Measurements from ENCODE around the gene HOXA6.

The HOXA6 gene

DNA sequence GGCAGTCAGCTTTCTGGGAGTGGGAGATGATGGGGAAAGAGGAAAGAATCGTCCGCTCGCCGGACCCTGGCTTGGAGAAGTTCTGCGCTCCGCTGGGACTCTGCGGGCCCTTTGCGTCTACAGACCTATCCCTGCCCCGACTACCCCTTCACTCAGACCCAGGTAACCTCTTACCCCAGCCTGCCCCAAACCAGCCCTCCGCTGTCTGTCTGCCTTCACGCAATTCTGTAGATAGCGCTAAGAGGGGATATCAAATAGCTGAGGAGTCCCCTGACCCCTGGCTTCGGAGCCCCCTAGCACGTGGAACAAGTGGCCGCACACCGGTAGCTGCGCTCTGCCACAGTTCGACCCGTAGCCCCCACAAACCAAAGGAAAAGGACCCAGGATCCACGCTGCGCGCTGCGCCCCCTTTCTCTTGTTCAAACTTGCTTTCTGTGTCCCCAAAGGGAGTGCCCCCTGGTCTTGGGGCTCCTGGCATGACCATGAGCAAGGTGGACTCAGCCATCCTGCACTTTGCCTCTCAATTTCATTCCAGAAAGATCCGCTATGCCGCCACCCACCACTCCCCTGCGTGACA is 24.0 kb downstream of the HOXA6 start:
- no peak for DNase-seq (ENCODE audit: low read depth in 2 of 2)

- DNase-seq (ENCODE audit: low read depth in 2 of 2): no peak
Measured at GRCh38 chr7:27123007-27123476, 24.5 kb downstream of the HOXA6 start.

- no peak for DNase-seq (ENCODE audit: low read depth in 2 of 2)
Measured at GRCh38 chr7:27122077-27122910, 25.3 kb downstream of the HOXA6 start.

DNA sequence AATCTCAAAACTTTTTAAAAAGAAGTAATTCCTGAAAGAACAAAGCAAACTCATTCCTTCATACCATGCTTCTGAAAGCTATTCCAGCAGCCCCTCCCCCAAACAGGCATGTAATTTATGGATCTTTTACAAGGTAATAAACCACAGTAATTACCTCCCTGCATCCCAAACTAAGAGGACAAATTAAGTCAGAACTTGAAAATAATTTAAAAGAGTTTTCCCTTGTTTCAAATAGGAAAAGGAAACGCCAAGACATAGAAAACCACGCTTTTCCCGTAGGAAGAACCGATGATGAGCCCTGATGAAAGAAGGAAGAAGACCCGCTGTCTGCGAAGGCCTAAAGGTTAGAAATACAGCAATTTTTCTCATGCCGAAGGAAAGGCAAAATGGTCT is 25.9 kb downstream of the HOXA6 start:
- no peak for DNase-seq (ENCODE audit: low read depth in 2 of 2)

- no peak for DNase-seq (ENCODE audit: low read depth in 2 of 2)
Measured at GRCh38 chr7:27119412-27119911, 28.1 kb downstream of the HOXA6 start.

GRCh38 chr7:27118580-27118979 is 29.0 kb downstream of the HOXA6 start:
- no peak for DNase-seq (ENCODE audit: low read depth in 2 of 2)

DNA sequence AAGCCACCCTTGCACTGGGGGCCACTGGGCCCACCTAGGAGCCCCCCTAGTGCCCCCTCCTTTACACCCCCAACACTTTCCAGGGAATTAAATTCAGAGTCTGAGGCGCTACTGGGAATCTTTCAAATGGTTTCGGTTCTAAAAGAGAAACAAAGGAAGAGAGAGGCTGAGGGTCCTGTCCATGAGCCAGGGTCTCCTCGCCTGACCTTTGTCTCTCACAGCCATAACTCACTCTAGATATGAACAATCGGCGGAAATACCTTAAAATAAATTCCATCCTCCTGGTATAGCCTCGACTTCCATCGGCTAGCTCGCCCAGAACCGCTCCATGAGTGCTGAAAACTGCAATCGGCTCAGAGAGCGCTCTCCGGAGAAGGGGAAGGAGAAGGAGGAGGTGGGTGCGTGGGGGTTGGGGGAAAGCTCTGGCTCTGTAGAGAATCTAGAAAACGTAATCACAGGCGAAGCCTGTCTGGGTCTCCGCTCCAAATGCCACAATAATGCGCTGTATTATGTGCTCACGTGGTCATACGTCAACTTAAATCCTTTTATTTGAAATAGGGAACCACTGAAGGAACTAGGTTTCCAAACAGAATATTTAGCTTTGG is 29.6 kb downstream of the HOXA6 start:
- no peak for DNase-seq (ENCODE audit: low read depth in 2 of 2)

DNA sequence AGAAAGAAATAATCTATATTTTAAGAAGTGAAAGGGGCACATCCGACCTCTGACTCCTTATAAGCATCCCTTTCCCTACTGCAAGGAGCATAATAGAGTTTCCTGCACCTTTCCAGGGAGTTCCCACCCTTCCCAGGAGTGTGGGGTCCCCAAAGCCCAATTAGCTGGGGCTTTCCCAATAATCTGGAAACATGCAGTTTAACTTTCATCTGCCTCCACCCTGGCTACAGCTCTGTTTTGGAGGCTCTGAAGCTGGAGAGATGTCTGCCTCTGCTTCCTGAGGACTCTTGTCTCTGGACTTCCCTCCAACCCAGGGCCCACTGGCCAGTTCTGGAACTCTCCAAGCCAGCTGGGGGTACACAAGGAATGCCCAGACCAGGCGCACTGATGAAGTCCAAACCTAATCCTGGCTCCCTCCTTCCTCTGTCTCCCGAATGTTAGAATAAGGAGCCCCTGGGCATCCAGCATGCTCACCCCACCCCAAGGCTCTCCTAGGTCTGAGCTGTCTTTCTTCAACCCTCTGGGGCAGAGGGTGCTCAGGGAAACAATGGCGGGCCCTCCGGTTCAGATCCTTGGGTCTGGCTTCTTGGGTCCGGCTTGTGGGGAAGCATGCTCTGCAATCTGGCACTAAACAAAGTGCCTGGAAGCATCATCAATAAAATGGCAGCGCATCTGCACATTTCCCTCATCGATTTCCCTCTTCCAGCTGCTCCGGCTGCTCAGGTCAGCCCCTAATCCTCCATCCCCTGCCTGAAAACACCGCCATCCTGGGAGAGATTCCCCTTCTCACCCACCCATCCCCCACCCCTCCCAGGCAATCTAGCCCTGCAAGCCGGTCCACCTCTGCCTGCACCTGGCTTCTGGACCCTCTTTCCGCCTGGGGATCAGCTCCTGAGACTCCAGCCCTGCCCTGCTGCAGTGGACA is 30.4 kb downstream of the HOXA6 start:
- DNase-seq (ENCODE audit: low read depth in 2 of 2): no peak

- no peak for DNase-seq (ENCODE audit: low read depth in 2 of 2)
Measured at GRCh38 chr7:27116031-27116961, 31.3 kb downstream of the HOXA6 start.

- DNase-seq (ENCODE audit: low read depth in 2 of 2): no peak
Measured at GRCh38 chr7:27115221-27116026, 32.1 kb downstream of the HOXA6 start.

GRCh38 chr7:27114881-27115220 is 32.7 kb downstream of the HOXA6 start:
- no peak for DNase-seq (ENCODE audit: low read depth in 2 of 2)

DNA sequence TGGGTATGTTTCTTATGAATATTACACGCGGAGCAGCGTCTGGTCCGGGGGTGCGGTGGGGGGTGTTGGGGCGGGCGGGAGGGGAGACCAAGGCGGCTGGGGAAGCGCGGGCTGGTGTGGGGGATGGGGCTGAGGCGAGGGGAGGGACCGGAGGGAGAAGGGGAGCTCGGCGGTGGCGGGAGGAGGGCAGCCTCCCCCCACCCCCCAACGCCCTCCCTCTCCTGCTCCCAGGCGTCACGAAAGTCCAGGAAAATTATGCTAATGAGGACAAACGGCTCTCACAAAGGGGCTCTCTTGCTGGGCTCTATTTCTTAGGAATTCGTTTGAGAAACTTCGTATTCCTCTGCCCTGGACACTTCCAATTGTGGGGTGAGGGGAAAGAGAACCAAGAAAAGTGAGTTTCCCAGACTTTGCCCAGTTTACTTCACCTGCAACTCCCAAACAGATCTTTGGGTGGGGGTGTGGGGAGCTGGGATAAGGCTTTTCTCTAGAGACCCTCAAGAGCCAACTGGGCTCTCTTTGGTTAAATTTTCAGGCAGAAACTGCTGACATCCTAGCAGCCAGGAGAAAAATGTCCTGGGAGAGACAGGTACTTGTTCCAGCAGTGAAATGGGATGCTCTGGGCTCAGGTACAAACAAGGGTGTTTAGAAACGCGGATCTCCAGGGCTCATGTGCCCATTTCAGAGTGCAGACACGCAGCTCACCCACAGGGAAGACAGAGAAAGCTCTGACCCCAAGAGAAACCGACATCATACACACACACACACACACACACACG is 33.4 kb downstream of the HOXA6 start:
- no peak for DNase-seq (ENCODE audit: low read depth in 2 of 2)

DNA sequence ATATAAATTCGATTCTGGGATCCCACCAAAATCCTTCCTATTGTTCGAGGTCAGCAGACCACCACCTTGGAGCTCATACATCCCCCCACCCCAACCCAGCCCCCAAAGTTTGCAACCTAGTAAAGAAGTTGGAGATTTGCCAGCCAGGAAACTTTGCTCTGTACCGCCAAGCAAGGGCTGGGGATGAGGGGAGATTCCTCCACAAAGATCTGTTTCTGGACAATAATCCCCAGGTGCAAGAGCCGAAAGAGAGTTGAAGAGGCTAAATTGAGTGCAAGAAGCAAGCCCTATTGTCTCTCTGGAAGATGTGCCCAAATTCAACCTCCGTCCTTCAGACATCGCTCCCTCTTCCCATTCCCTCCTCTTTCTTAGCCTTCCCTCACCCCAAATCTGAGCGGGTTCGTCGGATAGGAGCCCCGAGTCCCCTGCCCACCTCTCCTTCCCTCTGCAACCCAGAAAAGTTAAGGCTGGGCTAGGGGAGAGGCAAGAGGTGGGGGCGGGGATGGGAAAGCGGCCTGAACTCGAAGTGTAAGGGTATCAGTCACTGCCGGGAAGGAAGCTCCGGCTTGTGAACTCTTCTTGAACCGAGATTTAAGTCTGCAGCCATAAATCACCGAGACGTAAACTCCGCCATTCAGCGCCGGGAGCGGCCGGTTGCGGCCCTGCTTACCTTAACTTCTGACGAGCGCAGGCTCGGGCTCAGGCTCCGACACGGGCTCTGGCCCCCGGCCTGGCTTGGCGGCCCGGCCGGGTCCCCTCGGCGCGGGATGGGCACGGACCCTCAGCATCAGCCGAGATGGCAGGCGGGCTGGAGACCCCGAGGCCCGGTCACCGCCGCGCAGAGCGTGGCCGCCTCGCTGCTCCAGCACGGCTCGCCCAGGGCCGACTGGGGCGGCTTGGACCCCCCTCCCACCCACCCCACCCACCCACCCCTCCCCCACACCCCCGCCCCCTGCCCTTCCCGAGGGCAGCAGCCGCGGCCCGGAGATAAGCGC is 34.3 kb downstream of the HOXA6 start:
- no peak for DNase-seq (ENCODE audit: low read depth in 2 of 2)

DNA sequence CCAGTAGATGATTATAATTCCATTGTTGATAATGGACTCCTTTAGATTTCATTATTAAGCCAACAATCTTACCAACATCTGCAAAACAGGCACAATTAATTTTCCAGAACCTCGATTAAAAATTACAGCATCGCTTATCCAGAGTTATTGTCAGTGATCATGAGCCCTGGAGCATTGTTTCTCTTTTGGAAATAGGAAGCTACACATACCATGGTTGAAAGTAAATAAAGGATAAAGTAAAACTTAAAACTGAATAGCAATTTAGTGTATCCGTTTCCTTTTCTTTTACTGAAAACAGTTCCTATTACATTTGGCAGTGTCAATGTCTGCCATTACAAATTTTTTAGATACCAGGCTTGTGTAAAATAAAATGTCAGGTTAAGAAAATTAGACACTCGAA is 35.2 kb downstream of the HOXA6 start:
- DNase-seq (ENCODE audit: low read depth in 2 of 2): no peak

DNA sequence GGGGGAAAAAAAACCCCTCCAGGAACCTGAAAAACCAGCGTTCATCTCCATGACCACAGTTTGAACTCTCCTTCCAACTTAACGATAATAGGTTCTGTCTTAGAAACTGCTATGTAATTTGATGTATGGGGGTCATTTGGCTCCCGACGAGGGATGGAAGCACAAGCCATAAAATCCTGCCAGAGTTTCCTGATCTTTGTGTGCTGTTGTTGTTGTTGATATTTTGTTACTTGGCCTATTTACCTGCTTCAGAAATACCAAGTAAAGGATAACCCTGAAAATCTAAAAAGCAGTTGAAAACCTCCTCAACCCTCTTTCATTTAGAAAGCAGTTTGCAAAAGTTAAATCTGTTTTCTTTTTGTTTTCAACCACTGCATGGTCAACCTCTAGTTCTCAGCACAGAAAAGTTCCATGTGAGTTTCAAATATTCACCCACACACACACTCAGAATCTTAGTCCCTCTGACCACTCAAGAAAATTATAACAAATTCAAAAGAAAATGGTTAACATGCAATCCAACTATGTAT is 35.8 kb downstream of the HOXA6 start:
- DNase-seq (ENCODE audit: low read depth in 2 of 2): no peak

- DNase-seq (ENCODE audit: low read depth in 2 of 2): no peak
Measured at GRCh38 chr7:27111042-27111750, 36.4 kb downstream of the HOXA6 start.
